Thyroid gland (tissue), 4 donors: ENCODE measurements around the gene KCNIP3. TPM values are rescaled to one million over a fixed set of nuclear protein-coding genes. Genes with fewer than 3 reads are reported as not detected.

Experiments
- DNase-seq, 2 donors: peaks; one replicate each; pipeline ENCODE4 v3.0.0-alpha.2; 2019
- H3K27ac ChIP-seq, 3 donors: fragments of 200-600 bp; sonication (generic); 1 replicate in 2 of 3; 2 replicates in 1 of 3; pipeline ENCODE4 v1.5.1; 2016 to 2019; ENCODE audit warnings: mild to moderate bottlenecking in 1 of 3, moderate library complexity in 1 of 3
- H3K27me3 ChIP-seq: fragments of 200-600 bp; sonication (generic); one replicate; pipeline ENCODE4 v1.5.1; 2019
- H3K36me3 ChIP-seq, 2 donors: fragments of 200-600 bp; sonication (generic); one replicate each; pipeline ENCODE4 v1.5.1; 2016 to 2019
- H3K4me1 ChIP-seq, 2 donors: fragments of 200-600 bp; sonication (generic); one replicate each; pipeline ENCODE4 v1.5.1; 2017 to 2019
- H3K4me3 ChIP-seq, 3 donors: fragments of 200-600 bp; sonication (generic); replicated peaks in 1 of 3; 1 replicate in 2 of 3; 2 replicates in 1 of 3; pipeline ENCODE4 v1.5.1; 2016; ENCODE audit warnings: mild to moderate bottlenecking in 1 of 3
- H3K9me3 ChIP-seq: fragments of 200-600 bp; sonication (generic); one replicate; pipeline ENCODE4 v1.5.1; 2017
- POLR2A ChIP-seq, 2 donors: fragments of 450-650 bp; IDR thresholded peaks; one replicate each; pipeline ENCODE4 v1.6.1; 2017; ENCODE audit warnings: antibody characterized with exemption in 2 of 2, mild to moderate bottlenecking in 2 of 2, moderate library complexity in 1 of 2
- WGBS, 2 donors: methylation state at CpG; one replicate each; pipeline ENCODE4 v1.1.5; 2017; 5-methylcytosine and 5-hydroxymethylcytosine counted together
- intact Hi-C: fragments of 100-400 bp; cut with DNase I; formaldehyde crosslinking; loops from one replicate; pipeline ENCODE4 v1.15.1; 2023
- total RNA-seq, 4 donors: library from RNA; depleted of rRNA; stranded (reverse); fragments of >200 nt; gene quantifications; one replicate each; pipeline ENCODE4 v1.2.3, GENCODE V29; 2016
- TF ChIP-seq, protein P1 (sequence below), 6 experiments: fragments of 200-600 bp in 3 of 6; fragments of 450-650 bp in 3 of 6; sonication (generic) in 3 of 6; IDR thresholded peaks; one replicate each; pipeline ENCODE4 v1.5.1; 2016 to 2019; ENCODE audit warnings: antibody characterized with exemption in 6 of 6, mild to moderate bottlenecking in 2 of 6, inconsistent platforms in 1 of 6, moderate library complexity in 1 of 6

The KCNIP3 gene
- total RNA-seq, 4 donors from 2014 or later: 37.1 to 66.5 (median 51.1) TPM

DNA sequence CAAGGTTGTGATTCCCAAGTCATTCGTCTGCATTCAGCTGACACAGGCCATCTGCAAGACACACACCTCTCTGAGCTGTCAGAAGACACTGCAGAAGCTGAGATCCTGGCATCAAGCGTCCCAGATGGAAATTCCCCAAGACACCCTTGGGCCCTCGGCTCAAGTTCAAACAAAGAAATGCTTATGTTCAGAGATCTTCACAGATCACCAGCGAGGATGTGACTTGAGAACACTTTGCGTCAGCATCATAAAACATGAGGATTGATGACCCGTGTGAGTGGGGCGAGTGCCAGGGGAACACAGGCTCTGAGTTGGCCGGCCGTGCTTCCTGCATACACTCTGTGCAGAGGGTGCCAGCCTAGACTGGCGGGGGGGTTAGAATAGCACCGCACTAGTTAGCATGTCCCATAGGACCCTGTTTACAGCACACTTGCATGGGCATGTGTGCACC, 36.8 kb downstream of the KCNIP3 start:
- no peaks in the 10 kb centered on the region for H3K36me3 ChIP-seq
- peak; percentile 95 to 99 for DNase-seq
- peaks cover 6 to 49% of the 10 kb centered on the region in 2 donors for H3K4me1 ChIP-seq
- H3K9me3 ChIP-seq: no peaks in the 10 kb centered on the region
- H3K27me3 ChIP-seq: no peaks in the 10 kb centered on the region
- H3K27ac ChIP-seq: peak overlapping the region; percentile 85 to 97 (median 87)
- TF ChIP-seq POLR2A (IDR thresholded peaks at IDR 0.05): peak in 1 of 2 donors; percentile 27
- TF ChIP-seq, protein P1, sequence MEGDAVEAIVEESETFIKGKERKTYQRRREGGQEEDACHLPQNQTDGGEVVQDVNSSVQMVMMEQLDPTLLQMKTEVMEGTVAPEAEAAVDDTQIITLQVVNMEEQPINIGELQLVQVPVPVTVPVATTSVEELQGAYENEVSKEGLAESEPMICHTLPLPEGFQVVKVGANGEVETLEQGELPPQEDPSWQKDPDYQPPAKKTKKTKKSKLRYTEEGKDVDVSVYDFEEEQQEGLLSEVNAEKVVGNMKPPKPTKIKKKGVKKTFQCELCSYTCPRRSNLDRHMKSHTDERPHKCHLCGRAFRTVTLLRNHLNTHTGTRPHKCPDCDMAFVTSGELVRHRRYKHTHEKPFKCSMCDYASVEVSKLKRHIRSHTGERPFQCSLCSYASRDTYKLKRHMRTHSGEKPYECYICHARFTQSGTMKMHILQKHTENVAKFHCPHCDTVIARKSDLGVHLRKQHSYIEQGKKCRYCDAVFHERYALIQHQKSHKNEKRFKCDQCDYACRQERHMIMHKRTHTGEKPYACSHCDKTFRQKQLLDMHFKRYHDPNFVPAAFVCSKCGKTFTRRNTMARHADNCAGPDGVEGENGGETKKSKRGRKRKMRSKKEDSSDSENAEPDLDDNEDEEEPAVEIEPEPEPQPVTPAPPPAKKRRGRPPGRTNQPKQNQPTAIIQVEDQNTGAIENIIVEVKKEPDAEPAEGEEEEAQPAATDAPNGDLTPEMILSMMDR (IDR thresholded peaks at IDR 0.05): no peak
- intact Hi-C loops: no loop called here
- H3K4me3 ChIP-seq: no peak overlapping the region
- 18 to 51% methylated on average over 10 of the region's 11 CpGs for WGBS, 2 donors

DNA sequence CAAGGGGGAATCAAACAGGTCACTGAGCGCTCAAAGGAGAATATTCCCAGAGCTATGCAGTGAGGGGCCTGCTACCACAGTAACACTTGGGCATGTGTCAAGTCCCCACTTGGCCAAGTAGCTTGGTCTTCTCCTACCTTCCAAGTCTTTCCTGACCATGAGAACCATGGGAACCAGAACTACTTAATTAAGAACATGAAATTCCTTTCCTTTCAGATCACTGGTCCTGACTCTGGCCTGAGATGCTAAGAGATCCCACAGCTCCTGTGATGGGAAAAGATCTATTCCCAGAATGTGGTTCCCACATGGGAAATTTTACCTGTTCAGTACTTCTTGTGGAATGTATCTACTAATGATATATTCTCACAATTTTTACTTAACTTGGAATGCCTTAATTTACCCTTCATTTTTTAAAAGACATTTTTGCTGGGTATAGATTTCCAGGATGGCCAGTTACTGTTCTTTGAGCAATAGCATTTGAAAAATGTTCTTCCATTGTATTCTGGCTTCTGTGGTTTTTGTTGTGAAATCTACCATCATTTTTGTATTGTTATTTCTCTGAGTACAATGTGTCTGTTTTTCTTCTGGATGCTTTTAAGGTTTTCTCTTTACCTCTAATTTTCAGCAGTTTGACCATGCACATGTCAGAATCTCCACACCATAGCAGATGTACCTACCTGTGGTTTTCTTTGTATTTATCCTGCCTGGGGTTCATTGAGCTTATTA, 37.9 kb downstream of the KCNIP3 start:
- H3K36me3 ChIP-seq: no peaks in the 10 kb centered on the region
- H3K27ac ChIP-seq: peak overlapping the region; percentile 85 to 97 (median 87)
- no peaks in the 10 kb centered on the region for H3K27me3 ChIP-seq
- intact Hi-C loops: no loop called here
- no peak overlapping the region for H3K4me3 ChIP-seq
- no peak for DNase-seq
- WGBS, 2 donors: 93 to 100% methylated on average over 1 of the region's 1 CpG
- peaks cover 6 to 38% of the 10 kb centered on the region in 2 donors for H3K4me1 ChIP-seq
- TF ChIP-seq, protein P1 (IDR thresholded peaks at IDR 0.05): no peak
- no peak for TF ChIP-seq POLR2A (IDR thresholded peaks at IDR 0.05)
- no peaks in the 10 kb centered on the region for H3K9me3 ChIP-seq

DNA sequence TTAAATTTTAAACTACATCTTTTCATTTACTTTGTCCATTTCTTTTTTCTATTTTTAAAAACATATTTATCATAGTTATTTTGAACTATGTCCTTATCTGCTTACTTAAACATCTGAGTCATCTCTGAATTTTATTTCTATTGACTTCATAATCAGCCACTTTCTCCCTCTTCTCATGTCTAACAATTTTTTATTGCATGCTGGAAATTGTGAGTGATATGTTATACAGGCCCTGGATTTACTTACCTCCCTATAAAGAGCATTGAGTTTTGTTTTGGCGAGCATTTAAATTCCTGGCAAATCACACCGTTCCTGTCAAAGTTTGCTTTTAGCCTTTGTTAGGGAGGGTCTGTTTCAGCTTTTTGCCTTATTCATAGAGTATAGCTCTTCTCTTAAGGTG, 39.3 kb downstream of the KCNIP3 start:
- WGBS, 2 donors: 88 to 89% methylated on average over 2 of the region's 2 CpGs
- Histone ChIP-seq H3K27ac (no peak overlapping the region), H3K9me3 (no peaks in the 10 kb centered on the region), H3K4me3 (no peak overlapping the region), H3K4me1 (peaks cover 0 to 26% of the 10 kb centered on the region in 2 donors), H3K36me3 (no peaks in the 10 kb centered on the region), H3K27me3 (no peaks in the 10 kb centered on the region)
- no peak for DNase-seq
- no peak for TF ChIP-seq POLR2A (IDR thresholded peaks at IDR 0.05)
- TF ChIP-seq, protein P1 (IDR thresholded peaks at IDR 0.05): no peak
- intact Hi-C loops: no loop called here

DNA sequence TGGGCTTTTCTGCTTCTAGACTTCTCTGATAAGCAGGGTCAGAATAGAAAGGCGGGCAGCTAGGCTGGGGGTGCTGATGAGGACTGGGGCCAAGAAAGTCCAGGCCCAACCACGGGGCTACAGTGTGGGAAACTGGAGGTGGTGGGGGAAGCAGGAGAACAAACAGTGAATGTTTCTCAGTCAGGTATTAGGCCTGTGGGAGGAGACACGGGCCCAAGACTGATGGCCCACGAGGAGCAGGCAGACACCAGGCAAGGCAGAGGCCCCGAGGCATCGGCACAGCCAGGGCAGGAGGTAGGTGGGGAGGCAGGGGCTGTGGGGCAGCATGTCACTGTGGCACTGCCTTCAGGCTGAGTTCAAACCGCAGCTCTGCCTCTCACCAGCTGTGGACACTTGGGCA, 40.7 kb downstream of the KCNIP3 start:
- Histone ChIP-seq H3K4me1 (peaks cover 0 to 20% of the 10 kb centered on the region in 2 donors), H3K36me3 (no peaks in the 10 kb centered on the region), H3K27ac (no peak overlapping the region), H3K27me3 (no peaks in the 10 kb centered on the region), H3K4me3 (no peak overlapping the region), H3K9me3 (no peaks in the 10 kb centered on the region)
- intact Hi-C loops: no loop called here
- no peak for DNase-seq
- no peak for TF ChIP-seq POLR2A (IDR thresholded peaks at IDR 0.05)
- TF ChIP-seq, protein P1 (IDR thresholded peaks at IDR 0.05): no peak
- 74 to 80% methylated on average over 7 of the region's 7 CpGs for WGBS, 2 donors

DNA sequence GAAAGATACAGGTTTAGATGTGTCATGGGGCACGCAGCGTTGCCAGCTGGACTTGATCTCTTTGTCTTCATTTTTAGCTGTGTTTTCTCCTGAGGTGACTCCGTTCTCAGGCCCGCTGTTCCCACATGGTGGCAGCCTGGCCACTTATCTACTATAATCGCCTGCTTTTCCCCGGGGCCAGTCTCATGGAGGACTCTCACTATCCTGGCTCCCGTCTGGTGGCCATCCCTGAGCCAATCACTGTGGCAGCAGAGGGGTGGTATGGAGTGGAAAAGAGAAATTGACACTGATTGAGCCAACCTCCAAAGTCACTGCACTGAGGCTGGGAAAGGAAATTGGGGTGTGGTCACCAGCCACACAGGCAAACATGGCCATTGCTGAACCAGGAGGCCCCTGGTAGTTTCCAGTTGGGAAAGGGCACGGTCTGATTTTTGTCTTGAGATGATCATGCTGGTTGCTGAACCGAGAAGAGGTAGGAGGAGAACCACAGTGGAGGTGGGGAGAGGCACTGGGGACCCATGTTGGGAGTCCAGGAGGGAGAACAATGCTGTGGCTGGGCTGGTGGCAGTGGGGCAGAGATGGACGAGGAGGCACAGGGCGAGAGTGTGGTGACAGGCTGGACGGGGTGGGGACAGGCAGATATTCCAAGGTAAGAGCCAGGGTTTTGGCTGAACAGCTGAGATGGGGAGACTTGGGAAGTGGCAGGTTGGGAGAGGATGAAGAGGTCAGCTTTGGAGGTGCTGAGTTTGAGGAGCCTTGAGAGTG, 45.6 kb downstream of the KCNIP3 start:
- H3K27ac ChIP-seq: peak overlapping the region in 1 of 3 donors; percentile 30
- H3K4me3 ChIP-seq: no peak overlapping the region
- no peaks in the 10 kb centered on the region for H3K9me3 ChIP-seq
- no peaks in the 10 kb centered on the region for H3K36me3 ChIP-seq
- TF ChIP-seq POLR2A (IDR thresholded peaks at IDR 0.05): no peak
- TF ChIP-seq, protein P1 (IDR thresholded peaks at IDR 0.05): no peak
- intact Hi-C loops: no loop called here
- peaks cover 10 to 19% of the 10 kb centered on the region in 2 donors for H3K4me1 ChIP-seq
- DNase-seq: no peak
- H3K27me3 ChIP-seq: no peaks in the 10 kb centered on the region
- 81 to 90% methylated on average over 12 of the region's 12 CpGs for whole genome bisulfite sequencing, 2 donors
